ENCODE results near the gene BCLAF1.

- TF ChIP-seq, protein P1, sequence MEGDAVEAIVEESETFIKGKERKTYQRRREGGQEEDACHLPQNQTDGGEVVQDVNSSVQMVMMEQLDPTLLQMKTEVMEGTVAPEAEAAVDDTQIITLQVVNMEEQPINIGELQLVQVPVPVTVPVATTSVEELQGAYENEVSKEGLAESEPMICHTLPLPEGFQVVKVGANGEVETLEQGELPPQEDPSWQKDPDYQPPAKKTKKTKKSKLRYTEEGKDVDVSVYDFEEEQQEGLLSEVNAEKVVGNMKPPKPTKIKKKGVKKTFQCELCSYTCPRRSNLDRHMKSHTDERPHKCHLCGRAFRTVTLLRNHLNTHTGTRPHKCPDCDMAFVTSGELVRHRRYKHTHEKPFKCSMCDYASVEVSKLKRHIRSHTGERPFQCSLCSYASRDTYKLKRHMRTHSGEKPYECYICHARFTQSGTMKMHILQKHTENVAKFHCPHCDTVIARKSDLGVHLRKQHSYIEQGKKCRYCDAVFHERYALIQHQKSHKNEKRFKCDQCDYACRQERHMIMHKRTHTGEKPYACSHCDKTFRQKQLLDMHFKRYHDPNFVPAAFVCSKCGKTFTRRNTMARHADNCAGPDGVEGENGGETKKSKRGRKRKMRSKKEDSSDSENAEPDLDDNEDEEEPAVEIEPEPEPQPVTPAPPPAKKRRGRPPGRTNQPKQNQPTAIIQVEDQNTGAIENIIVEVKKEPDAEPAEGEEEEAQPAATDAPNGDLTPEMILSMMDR (IDR thresholded peaks at IDR 0.05; ENCODE audit: insufficient read depth, low read length), result no peak
- TF ChIP-seq REST (IDR thresholded peaks at IDR 0.05; ENCODE audit: insufficient replicate concordance, low read depth) (no peak), POLR2AphosphoS5 (IDR thresholded peaks at IDR 0.05; ENCODE audit: low read depth) (no peak), SPI1 (IDR thresholded peaks at IDR 0.05; ENCODE audit: borderline replicate concordance, low read depth) (no peak), GABPA (IDR thresholded peaks at IDR 0.05; ENCODE audit: low read depth) (no peak)
These were observed 26.7 kb downstream of the BCLAF1 start for GRCh38 chr6:136262940-136263339.

All from HL-60 (cell line).